Cardiac muscle cell (in vitro differentiated cells and primary cell): Measurements from ENCODE around the gene HID1. TPM values are rescaled to one million over a fixed set of nuclear protein-coding genes. Genes with fewer than 3 reads are reported as not detected.
A peak's percentile ranks its signal among the peaks of the same experiment; 100 is the strongest.
"Not testable (repeated sequence)": the region's sequence is repeated elsewhere in the genome, so short reads cannot be mapped to it uniquely, and the experiment has no call there.

Experiments used
- DNase-seq, 2 donors: peaks; one replicate each; pipeline versions ENCODE4 v3.0.0 to v3.0.0-alpha.2; 2010 to 2017; ENCODE audit warnings: low read depth in 1 of 2, low spot score in 1 of 2
- H3K27ac ChIP-seq: fragments of 200-600 bp; sonication (generic); 2 replicates; pipeline ENCODE4 v1.5.1; 2016
- H3K27me3 ChIP-seq: fragments of 200-600 bp; sonication (generic); 2 replicates; pipeline ENCODE4 v1.6.0; 2016; ENCODE audit warnings: control low read depth
- H3K36me3 ChIP-seq: fragments of 200-600 bp; sonication (generic); 2 replicates; pipeline ENCODE4 v1.5.1; 2016; ENCODE audit warnings: control low read depth
- H3K4me1 ChIP-seq: fragments of 200-600 bp; sonication (generic); 2 replicates; pipeline ENCODE4 v1.8.1; 2017; ENCODE audit warnings: low read depth, mild to moderate bottlenecking, mixed run types
- H3K4me3 ChIP-seq: fragments of 200-600 bp; sonication (generic); 2 replicates; pipeline ENCODE4 v1.5.1; 2016; ENCODE audit warnings: mild to moderate bottlenecking
- H3K9me3 ChIP-seq: fragments of 200-600 bp; sonication (generic); 2 replicates; pipeline ENCODE4 v1.5.1; 2017; ENCODE audit warnings: low read depth, mild to moderate bottlenecking, control low read depth
- CTCF ChIP-seq: IDR thresholded peaks from 2 replicates; pipeline ENCODE4 v1.5.1; 2012; ENCODE audit warnings: low read depth, mild to moderate bottlenecking, low read length
- polyA plus RNA-seq: library from polyadenylated mRNA; unstranded; fragments of >200 nt; fragmentation: Nextera tagmentation; extraction: Ambion mirVana; gene quantifications from 2 replicates; pipeline ENCODE4 v1.2.1, GENCODE V29; 2016
- total RNA-seq: library from RNA; depleted of rRNA; stranded (reverse); fragments of >200 nt; gene quantifications from 2 replicates; pipeline ENCODE4 v1.2.3, GENCODE V29; 2016

The HID1 gene
- total and polyA plus RNA-seq, 2 experiments from 2014 or later: 45.4 to 46.3 TPM

- TF ChIP-seq CTCF: no peak
- H3K27me3 ChIP-seq: no peaks in the 10 kb centered on the region
- H3K27ac ChIP-seq: no peak overlapping the region
- no peaks in the 10 kb centered on the region for H3K36me3 ChIP-seq
- peak in 1 of 2 donors; percentile 38 for DNase-seq
- no peak overlapping the region for H3K4me3 ChIP-seq
- H3K4me1 ChIP-seq: peaks cover 4% of the 10 kb centered on the region
- H3K9me3 ChIP-seq: no peaks in the 10 kb centered on the region
Observed at GRCh38 chr17:75010683-75011400, 38.3 kb upstream of the HID1 start.

GRCh38 chr17:75009139-75009724 lies 36.7 kb upstream of the HID1 start:
- H3K27me3 ChIP-seq: no peaks in the 10 kb centered on the region
- TF ChIP-seq CTCF: no peak
- no peak overlapping the region for H3K4me3 ChIP-seq

GRCh38 chr17:75008373-75008772 lies 35.8 kb upstream of the HID1 start:
- peaks cover 4% of the 10 kb centered on the region for H3K4me1 ChIP-seq
- no peak overlapping the region for H3K27ac ChIP-seq
- TF ChIP-seq CTCF: no peak
- H3K27me3 ChIP-seq: no peaks in the 10 kb centered on the region
- no peak for DNase-seq
- no peaks in the 10 kb centered on the region for H3K9me3 ChIP-seq
- no peaks in the 10 kb centered on the region for H3K36me3 ChIP-seq
- no peak overlapping the region for H3K4me3 ChIP-seq

More at GRCh38 chr17:75009139-75009724, 36.7 kb upstream of the HID1 start:
- DNase-seq: no peak
- H3K36me3 ChIP-seq: no peaks in the 10 kb centered on the region
- no peak overlapping the region for H3K27ac ChIP-seq
- H3K4me1 ChIP-seq: peaks cover 4% of the 10 kb centered on the region
- no peaks in the 10 kb centered on the region for H3K9me3 ChIP-seq

- Histone ChIP-seq H3K36me3 (no peaks in the 10 kb centered on the region), H3K27ac (no peak overlapping the region), H3K4me3 (no peak overlapping the region), H3K4me1 (peaks cover 3% of the 10 kb centered on the region), H3K9me3 (no peaks in the 10 kb centered on the region), H3K27me3 (no peaks in the 10 kb centered on the region)
- no peak for DNase-seq
- no peak for TF ChIP-seq CTCF
Observed at GRCh38 chr17:75006653-75007052, 34.1 kb upstream of the HID1 start.

- not testable (repeated sequence) for H3K9me3 ChIP-seq, DNase-seq, H3K4me3 ChIP-seq, H3K36me3 ChIP-seq, H3K27ac ChIP-seq, H3K4me1 ChIP-seq, H3K27me3 ChIP-seq
Observed at GRCh38 chr17:75006084-75006483, 33.5 kb upstream of the HID1 start.

GRCh38 chr17:75005291-75005690 lies 32.7 kb upstream of the HID1 start:
- Histone ChIP-seq H3K9me3 (no peaks in the 10 kb centered on the region), H3K4me3 (no peak overlapping the region), H3K27ac (no peak overlapping the region), H3K27me3 (no peaks in the 10 kb centered on the region), H3K36me3 (peaks cover 4% of the 10 kb centered on the region), H3K4me1 (no peaks in the 10 kb centered on the region)
- TF ChIP-seq CTCF: no peak
- no peak for DNase-seq
